ENCODE measurements around the gene LRRC8E.
"Not testable (repeated sequence)": the region's sequence is repeated elsewhere in the genome, so short reads cannot be mapped to it uniquely, and the experiment has no call there.

LRRC8E gene

GRCh38 chr19:7925171-7925851 lies 37.0 kb downstream of the LRRC8E start:
- peak; percentile 88 for DNase-seq
- in situ Hi-C loops (cut with MboI; ENCODE audit: low pct_unique_long_range_greater_than_20kb, low sequenced_read_pairs) = no loop called here

GRCh38 chr19:7926021-7926726 lies 37.9 kb downstream of the LRRC8E start, which contains the start of gene CTXN1:
TSS of gene CTXN1 (minus strand) at chr19:7926135. CDS start at chr19:7925538, 597 bp downstream.
- peak; percentile 29 for DNase-seq
- in situ Hi-C loops (cut with MboI; ENCODE audit: low pct_unique_long_range_greater_than_20kb, low sequenced_read_pairs) = no loop called here

GRCh38 chr19:7926727-7927604 lies 38.7 kb downstream of the LRRC8E start:
- in situ Hi-C loops (cut with MboI; ENCODE audit: low pct_unique_long_range_greater_than_20kb, low sequenced_read_pairs) = no loop called here

GRCh38 chr19:7927605-7928333 lies 39.5 kb downstream of the LRRC8E start:
- in situ Hi-C loops (cut with MboI; ENCODE audit: low pct_unique_long_range_greater_than_20kb, low sequenced_read_pairs) = no loop called here
- DNase-seq = no peak

More at GRCh38 chr19:7926727-7927604, 38.7 kb downstream of the LRRC8E start:
- DNase-seq = no peak

- no peak for DNase-seq
- in situ Hi-C loops (cut with MboI; ENCODE audit: low pct_unique_long_range_greater_than_20kb, low sequenced_read_pairs) = no loop called here
Observed at GRCh38 chr19:7928334-7928706, 40.0 kb downstream of the LRRC8E start.

GRCh38 chr19:7928741-7929701 lies 40.7 kb downstream of the LRRC8E start:
- peak; percentile 86 for DNase-seq

GRCh38 chr19:7930030-7930429 lies 41.7 kb downstream of the LRRC8E start:
- in situ Hi-C loops (cut with MboI; ENCODE audit: low pct_unique_long_range_greater_than_20kb, low sequenced_read_pairs); DNase-seq: not testable (repeated sequence)

More at GRCh38 chr19:7928741-7929701, 40.7 kb downstream of the LRRC8E start:
- in situ Hi-C loops (cut with MboI; ENCODE audit: low pct_unique_long_range_greater_than_20kb, low sequenced_read_pairs) = no loop called here

GRCh38 chr19:7930765-7931164 lies 42.5 kb downstream of the LRRC8E start:
- in situ Hi-C loops (cut with MboI; ENCODE audit: low pct_unique_long_range_greater_than_20kb, low sequenced_read_pairs) = no loop called here
- no peak for DNase-seq

GRCh38 chr19:7931221-7932061 lies 43.1 kb downstream of the LRRC8E start:
- DNase-seq = no peak
- in situ Hi-C loops (cut with MboI; ENCODE audit: low pct_unique_long_range_greater_than_20kb, low sequenced_read_pairs) = no loop called here

- no peak for DNase-seq
- in situ Hi-C loops (cut with MboI; ENCODE audit: low pct_unique_long_range_greater_than_20kb, low sequenced_read_pairs) = no loop called here
Observed at GRCh38 chr19:7932276-7932929, 44.1 kb downstream of the LRRC8E start.

- DNase-seq = no peak
- in situ Hi-C loops (cut with MboI; ENCODE audit: low pct_unique_long_range_greater_than_20kb, low sequenced_read_pairs) = no loop called here
Observed at GRCh38 chr19:7932930-7933300, 44.6 kb downstream of the LRRC8E start.

- in situ Hi-C loops (cut with MboI; ENCODE audit: low pct_unique_long_range_greater_than_20kb, low sequenced_read_pairs) = no loop called here
- no peak for DNase-seq
Observed at GRCh38 chr19:7933411-7933810, 45.1 kb downstream of the LRRC8E start.

GRCh38 chr19:7933828-7934725 lies 45.8 kb downstream of the LRRC8E start:
- in situ Hi-C loops (cut with MboI; ENCODE audit: low pct_unique_long_range_greater_than_20kb, low sequenced_read_pairs) = no loop called here
- DNase-seq = no peak

GRCh38 chr19:7934766-7935165 lies 46.5 kb downstream of the LRRC8E start:
- DNase-seq = no peak
- in situ Hi-C loops (cut with MboI; ENCODE audit: low pct_unique_long_range_greater_than_20kb, low sequenced_read_pairs) = no loop called here

GRCh38 chr19:7940841-7941240 lies 52.5 kb downstream of the LRRC8E start:
- no peak for DNase-seq
- in situ Hi-C loops (cut with MboI; ENCODE audit: low pct_unique_long_range_greater_than_20kb, low sequenced_read_pairs) = no loop called here

Measured in KBM-7 (cell line).